IPS-NIHi11 (cell line): ENCODE results near the gene TMEM169.
"Not testable (repeated sequence)": the region's sequence is repeated elsewhere in the genome, so short reads cannot be mapped to it uniquely, and the experiment has no call there.

ENCODE experiments used
- DNase-seq: peaks from one replicate; pipeline ENCODE4 v3.0.0; 2012; ENCODE audit warnings: mixed read lengths, low spot score

Gene TMEM169

DNA sequence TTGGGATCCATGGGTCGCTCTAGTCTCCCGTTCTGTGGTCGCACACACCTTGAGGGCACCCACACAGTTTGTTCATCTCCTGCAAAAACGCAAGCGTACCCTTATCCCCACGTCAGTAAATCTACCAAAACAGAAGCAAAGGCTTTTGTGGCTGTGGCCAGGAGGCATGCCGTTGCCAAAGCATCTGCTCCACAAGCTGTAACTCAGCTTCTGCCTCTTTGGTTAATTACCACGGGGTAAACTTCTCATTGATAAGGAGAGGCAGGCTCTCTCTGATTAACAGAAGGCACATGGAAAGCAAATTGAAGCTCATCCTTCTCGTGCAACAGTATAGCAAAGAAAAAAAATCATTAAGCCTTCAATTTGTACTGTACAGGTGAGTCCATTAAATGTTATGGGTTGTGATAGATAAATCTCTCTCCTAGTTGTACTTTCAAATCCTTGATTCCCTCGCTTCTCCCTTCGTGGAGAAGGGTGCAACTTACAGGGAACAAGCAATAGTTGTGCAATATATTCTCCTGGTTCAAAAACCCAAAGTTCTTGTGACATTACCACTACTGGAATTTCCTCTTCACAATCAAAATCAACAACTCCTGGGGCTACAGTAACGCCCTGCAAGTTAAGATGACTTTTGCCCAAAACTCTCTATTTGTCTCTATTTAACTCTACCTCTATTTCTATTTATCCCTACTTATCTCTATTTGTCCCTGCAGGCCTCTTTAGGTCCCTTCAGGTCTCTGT, 10.4 kb upstream of the TMEM169 start:
- DNase-seq = no peak

GRCh38 chr2:216072473-216072872, 9.2 kb upstream of the TMEM169 start:
- no peak for DNase-seq

DNA sequence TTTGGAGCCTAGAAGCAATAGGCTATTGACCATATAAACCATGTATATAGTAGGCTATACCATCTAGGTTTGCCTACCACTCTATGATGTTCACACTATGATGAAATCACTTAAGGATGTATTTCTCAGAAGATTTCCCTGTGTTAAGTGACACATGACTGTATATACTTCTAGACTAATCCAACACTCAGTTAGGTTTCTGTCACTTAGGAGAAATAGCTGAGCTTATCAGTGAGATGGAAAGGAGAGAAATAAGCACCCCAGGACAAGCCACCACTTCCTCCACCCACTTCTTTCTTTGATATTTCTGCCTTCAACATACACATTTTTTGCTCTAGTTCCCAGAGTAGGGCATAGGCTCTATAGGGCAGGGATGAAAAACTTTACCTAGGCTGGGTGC, 7.9 kb upstream of the TMEM169 start:
- no peak for DNase-seq

GRCh38 chr2:216074380-216074779, 7.3 kb upstream of the TMEM169 start:
- DNase-seq = no peak

- DNase-seq = no peak
Measured at GRCh38 chr2:216074794-216075193, 6.9 kb upstream of the TMEM169 start.

DNA sequence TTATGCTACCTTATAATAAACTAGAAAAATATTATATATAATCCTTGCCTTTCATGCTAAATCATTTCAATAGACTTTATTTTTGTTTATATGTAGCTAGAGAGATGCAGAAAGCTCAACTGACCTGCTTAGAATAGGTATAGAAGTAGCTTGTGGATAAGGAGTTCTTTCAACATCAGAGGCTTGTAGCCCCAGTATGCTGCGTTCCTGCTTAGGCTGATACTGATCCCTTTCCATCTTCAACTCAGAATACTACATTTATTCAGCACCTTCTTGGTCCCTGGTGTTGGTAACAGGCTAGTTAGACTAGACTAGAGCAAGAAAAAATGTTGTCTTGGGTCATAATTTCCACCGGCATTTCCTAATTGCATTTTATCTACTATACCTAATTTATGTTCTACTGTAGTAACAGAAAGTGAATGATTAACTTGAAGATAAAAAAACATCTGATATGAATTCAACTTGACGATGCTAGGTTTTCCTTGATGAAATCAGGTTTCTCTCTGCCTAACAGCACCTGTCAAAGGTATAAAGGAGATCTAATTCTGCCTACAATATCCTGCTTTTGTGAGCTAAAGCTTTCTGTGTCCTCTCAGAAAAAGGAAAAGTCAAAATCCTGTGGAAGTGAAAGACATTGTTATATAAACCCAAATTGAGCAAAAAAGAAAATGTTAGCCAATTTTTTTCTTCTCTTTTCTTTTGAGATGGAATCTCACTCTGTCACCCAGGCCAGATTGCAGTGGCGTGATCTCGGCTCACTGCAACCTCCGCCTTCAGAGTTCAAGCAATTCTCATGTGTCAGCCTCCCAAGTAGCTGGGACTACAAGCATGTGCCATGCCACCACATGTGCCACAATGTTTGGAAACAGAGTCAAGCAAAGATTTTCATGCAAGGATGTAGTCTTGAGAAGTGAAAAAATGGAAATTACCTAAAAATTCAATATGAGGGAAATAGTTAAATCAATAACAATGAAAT, 5.9 kb upstream of the TMEM169 start:
- no peak for DNase-seq

- DNase-seq = no peak
Measured at GRCh38 chr2:216078776-216079175, 2.9 kb upstream of the TMEM169 start.

DNA sequence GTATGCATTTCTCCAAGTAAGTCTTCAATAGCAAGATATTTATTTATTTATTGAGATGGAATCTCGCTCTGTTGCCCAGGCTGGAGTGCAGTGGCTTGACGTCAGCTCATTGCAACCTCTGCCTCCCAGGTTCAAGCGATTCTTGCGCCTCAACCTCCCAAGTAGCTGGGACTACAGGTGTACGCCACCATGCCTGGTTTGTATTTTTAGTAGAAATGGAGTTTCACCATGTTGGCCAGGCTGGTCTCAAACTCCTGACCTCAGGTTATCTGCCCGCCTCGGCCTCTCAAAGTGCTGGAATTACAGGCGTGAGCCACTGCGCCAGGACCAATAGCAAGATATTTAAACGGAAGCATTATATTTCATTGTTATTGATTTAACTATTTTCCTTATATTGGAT, 1.7 kb upstream of the TMEM169 start:
- DNase-seq = not testable (repeated sequence)

DNA sequence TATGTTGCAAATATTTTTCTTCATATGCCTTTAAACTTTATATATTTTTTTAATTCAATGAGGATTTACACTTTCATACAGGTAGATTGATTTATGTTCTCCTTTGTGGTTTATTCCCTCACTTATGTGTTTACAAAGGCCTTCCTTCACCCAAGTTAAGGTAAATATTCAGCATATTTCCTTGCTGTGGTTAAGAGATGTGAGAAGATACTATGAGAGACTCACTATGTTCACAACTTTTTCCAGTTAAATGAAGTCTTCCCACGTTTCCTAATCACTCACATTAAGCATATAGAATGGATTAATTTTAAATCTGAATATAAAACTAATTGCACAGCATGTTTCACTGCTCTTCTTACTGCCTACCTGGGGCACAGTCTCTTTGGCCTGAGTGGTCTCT, 707 bp upstream of the TMEM169 start:
- no peak for DNase-seq

- DNase-seq = peak; percentile 50
Measured at GRCh38 chr2:216082117-216082711, 495 bp downstream of the TMEM169 start.

DNA sequence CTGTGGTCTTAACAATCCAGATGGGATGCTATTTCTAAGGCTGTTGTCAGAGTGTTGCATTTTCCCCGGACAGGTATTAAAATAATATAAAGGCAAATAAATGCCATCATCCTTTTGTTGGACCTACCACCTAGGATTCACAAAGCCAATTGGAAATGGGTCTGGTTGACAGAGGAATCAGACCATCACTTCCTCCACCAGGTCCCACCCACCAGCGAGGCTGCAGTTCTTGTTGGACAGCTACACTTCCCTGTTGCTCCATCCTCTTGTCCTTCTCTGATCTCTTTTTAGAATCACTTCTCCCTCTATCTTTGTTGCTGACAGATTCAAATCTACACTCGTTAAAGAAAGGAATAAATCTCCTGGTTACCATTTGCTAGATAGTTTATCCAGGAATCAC, 1.1 kb downstream of the TMEM169 start:
- DNase-seq = peak; percentile 14

- peak; percentile 47 for DNase-seq
Measured at GRCh38 chr2:216083464-216084281, 2.0 kb downstream of the TMEM169 start.

DNA sequence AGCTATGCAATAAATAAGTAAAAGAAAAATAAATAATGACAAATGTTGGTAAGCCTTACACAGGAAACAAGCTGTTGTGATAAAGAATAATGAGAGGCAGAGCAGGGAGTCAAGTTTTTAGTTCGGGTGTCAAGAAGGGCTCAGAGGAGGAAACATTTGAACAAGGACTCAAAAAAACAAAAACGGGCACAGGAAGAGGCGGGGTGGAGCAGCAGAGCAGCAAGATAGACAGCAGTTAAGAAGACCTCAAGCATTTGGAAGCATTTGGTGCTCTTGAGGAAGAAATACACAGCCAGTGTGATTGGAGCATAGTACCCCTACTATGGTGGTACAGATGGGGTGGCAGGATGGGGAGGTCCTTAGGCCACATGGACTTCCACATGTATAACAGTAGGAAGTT, 2.8 kb downstream of the TMEM169 start:
- no peak for DNase-seq

GRCh38 chr2:216086207-216086893, 4.6 kb downstream of the TMEM169 start:
- no peak for DNase-seq

GRCh38 chr2:216090369-216090786, 8.7 kb downstream of the TMEM169 start:
- no peak for DNase-seq

DNA sequence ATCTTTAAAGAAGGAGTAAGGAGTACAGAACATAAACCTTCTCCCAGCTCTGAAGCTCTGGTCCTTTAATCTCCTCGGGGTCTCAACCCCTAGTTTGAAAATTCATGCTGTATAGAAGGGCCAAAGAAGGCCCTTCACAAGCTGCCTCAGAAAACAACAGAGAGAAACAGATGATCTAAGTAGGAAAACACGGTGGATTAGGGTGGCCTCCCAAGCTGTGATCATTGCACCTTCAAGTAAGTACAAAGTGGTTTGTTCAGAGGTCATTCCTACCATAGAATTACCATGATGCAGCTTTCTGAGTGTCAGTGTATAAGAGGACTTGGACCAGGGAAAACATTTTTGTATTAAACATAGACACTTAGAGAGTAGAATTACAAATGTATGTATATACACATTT, 10.9 kb downstream of the TMEM169 start:
- no peak for DNase-seq

GRCh38 chr2:216094701-216095100, 13.0 kb downstream of the TMEM169 start:
- DNase-seq = no peak

DNA sequence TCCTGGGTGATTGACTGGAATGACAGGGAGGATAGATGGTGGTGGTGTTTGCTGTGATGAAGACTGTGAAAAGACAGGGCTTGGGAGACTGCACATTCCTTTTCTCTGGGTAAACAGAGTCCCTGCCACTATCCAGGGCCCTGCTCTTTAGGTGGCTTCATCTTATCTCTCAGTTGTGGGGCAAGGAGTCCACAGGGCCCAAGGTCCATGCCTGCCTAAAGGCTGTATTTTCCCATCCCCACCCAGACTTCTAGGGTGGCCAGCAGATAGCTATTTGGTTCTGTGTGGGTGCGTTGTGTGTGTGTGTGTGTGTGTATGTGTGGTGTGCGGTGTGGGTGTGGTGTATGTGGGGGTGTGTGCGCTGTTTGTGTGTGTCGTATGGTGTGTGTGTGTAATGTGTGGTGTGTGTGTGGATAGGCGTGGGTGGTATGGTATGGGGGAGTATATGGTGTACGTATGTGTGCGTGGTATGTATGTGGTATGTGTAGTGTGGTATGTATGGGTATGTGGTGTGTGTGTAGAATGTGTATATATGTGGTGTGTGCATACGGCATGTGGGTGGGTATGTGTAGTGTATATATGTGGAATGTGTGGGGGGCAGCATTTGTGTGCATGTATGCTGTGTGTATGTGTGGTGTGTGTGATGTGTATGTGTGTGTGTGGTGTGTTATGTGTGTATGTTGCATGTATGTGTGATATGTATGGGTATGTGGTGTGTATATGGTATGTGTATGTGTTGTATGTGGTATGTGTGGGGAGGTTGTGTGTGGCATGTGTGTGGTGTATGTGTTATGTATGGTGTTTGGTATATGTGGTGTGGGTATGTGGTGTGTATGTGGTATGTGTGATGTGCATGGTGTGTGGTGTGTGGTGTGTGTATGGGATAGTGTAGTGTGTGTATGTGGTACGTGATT, 17.0 kb downstream of the TMEM169 start:
- no peak for DNase-seq

DNA sequence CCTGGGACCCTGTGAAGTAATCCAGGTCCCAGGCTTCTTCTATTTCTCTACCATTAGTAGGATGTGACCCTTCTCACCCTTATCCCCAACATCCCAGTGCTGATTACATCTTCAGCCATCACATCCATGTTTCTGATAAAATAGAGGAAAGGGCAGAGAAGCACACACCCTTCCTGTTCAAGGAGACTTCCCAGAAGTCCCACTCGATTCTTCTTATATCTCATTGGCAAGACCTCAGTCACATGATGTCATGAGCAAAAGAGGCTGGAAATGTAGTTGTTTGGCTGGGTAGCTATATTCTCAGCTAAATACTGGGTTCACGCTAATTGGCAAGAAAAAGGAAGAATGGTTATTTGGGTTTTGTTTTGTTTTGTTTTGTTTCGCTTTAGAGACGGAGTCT, 19.4 kb downstream of the TMEM169 start:
- DNase-seq = no peak

DNA sequence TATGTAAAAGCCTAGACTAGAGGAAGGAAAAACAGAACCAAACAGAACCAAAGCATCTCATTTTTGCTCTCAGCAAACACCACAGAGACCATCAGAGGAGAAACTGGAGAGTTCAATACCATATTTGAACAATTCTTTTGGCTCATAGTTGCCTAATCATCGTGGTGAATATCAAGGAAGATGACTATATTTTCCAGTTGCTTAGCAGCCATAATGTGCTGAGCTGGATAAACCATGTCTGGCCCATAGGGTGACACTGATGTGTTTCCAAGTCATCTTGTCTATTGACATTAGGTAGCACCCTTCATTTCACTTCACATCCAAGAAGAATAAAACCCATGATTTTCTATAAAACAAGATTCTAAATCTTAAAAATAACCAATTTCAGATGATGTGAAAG, 21.5 kb downstream of the TMEM169 start:
- no peak for DNase-seq
